Measurements from ENCODE around the gene SLC25A13.

- TF ChIP-seq CTCF (conservative IDR thresholded peaks at IDR 0.05 in 1 of 2, IDR thresholded peaks at IDR 0.05 in 1 of 2; ENCODE audit: low read depth in 1 of 2, low read length in 2 of 2): no peak
- TF ChIP-seq EZH2 (IDR thresholded peaks at IDR 0.05; ENCODE audit: low read length, missing control alignments): no peak
Measured at GRCh38 chr7:96102096-96102811, 219.6 kb downstream of the SLC25A13 start.
